Astrocyte of the cerebellum (primary cell): Measurements from ENCODE around the gene PTPRC.

Experiments used
- DNase-seq: peaks from one replicate; pipeline ENCODE4 v3.0.0-alpha.2; 2011; ENCODE audit warnings: low read depth
- H3K4me3 ChIP-seq: 2 replicates; pipeline ENCODE4 v1.5.1; 2011; ENCODE audit warnings: mild to moderate bottlenecking, low read depth, low read length, moderate library complexity
- in situ Hi-C: cut with HindIII; loops from 2 replicates; pipeline ENCODE4 v1.10.0; 2017; ENCODE audit warnings: low sequenced_read_pairs
- TF ChIP-seq, protein P1 (sequence below): IDR thresholded peaks from 2 replicates; pipeline ENCODE4 v1.5.1; 2012; ENCODE audit warnings: low read length, low read depth, moderate library complexity, mild to moderate bottlenecking; ENCODE audit errors: missing control alignments

PTPRC gene

DNA sequence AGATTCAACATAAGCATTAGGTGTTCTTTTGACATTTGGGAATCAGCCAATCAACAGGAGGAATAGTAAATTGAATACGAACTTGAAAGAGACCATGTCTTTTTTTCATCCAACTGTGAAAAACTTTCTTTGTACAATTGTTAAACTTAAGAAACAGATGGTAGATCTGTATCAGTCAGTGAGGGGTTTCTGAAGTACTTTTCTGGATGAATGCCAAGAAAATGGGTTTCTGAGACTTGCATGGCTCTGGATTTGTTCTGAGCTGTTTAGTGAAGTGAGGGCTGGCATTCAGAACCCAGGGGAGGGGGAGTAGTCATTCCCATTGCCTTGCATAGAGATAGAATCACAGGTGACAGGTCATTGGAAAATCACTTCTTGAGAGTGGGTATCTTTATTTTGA lies 37.4 kb downstream of the PTPRC start:
- TF ChIP-seq, protein P1, sequence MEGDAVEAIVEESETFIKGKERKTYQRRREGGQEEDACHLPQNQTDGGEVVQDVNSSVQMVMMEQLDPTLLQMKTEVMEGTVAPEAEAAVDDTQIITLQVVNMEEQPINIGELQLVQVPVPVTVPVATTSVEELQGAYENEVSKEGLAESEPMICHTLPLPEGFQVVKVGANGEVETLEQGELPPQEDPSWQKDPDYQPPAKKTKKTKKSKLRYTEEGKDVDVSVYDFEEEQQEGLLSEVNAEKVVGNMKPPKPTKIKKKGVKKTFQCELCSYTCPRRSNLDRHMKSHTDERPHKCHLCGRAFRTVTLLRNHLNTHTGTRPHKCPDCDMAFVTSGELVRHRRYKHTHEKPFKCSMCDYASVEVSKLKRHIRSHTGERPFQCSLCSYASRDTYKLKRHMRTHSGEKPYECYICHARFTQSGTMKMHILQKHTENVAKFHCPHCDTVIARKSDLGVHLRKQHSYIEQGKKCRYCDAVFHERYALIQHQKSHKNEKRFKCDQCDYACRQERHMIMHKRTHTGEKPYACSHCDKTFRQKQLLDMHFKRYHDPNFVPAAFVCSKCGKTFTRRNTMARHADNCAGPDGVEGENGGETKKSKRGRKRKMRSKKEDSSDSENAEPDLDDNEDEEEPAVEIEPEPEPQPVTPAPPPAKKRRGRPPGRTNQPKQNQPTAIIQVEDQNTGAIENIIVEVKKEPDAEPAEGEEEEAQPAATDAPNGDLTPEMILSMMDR = no peak
- no peak for DNase-seq
- H3K4me3 ChIP-seq = no peak overlapping the region
- in situ Hi-C loops = no loop called here

DNA sequence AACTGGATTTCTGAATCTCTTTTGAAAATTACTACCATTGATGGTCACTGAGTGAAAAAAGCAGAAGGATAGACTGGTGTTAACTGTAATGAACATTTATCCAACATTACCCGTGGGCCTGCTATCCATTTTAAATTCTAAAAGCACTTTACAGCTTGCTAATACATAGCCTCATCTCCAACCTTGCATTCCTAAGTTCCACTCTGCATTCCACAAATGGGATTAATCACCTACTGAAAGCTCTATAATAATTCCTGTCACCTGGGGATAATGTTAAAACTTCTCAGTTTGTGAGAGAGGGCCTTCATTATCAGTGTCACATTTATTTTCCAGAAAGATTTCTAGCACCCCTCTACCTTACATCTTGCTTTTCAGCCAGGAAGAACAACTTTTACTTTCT lies 38.2 kb downstream of the PTPRC start:
- H3K4me3 ChIP-seq = no peak overlapping the region
- in situ Hi-C loops = no loop called here
- TF ChIP-seq, protein P1 = no peak
- DNase-seq = no peak

DNA sequence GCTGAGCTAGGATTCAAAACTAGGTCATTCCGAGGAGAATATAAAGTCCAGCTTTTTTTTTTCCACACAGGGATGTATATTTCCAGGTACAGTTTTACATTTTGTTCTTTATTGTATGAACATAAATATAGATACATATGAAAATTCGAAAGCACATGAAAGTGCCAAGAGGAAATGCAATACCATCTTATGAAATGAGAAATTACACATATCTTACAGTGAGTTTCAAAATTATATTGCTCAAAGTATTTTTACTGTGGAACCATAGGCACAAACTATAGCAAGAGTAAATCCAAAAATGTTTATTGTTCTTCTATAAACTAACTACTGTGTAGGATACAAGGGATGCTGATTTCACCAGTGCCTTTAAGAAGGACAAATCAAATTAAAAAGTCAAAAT lies 39.0 kb downstream of the PTPRC start:
- in situ Hi-C loops = no loop called here
- no peak for DNase-seq
- TF ChIP-seq, protein P1 = no peak
- H3K4me3 ChIP-seq = no peak overlapping the region

DNA sequence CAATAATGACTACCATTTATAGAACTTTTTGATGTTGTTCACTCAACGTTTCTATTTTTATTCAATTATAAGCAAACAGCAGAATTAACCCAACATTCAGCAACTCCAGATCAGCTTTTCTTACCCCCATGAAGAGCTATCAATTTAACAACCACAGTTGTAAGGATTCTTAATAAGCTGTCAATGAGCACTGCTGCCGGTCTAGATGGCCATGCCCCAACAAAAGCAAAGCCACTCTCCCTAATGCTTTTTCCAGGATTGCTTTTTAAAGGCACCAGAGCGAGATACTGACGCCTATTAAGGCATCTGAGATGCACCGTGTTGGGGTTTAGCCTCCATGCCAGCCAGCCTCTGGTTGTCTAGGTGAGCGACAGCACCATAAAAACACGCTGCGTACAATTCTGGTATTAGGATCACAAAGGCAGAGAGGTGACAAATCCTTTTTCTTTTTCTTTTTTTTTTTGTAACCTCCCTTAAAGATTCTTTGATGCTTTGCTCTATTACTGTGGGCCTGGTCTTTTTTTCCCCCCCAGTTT lies 39.5 kb downstream of the PTPRC start:
- DNase-seq = no peak
- in situ Hi-C loops = no loop called here
- TF ChIP-seq, protein P1 = no peak
- H3K4me3 ChIP-seq = no peak overlapping the region

DNA sequence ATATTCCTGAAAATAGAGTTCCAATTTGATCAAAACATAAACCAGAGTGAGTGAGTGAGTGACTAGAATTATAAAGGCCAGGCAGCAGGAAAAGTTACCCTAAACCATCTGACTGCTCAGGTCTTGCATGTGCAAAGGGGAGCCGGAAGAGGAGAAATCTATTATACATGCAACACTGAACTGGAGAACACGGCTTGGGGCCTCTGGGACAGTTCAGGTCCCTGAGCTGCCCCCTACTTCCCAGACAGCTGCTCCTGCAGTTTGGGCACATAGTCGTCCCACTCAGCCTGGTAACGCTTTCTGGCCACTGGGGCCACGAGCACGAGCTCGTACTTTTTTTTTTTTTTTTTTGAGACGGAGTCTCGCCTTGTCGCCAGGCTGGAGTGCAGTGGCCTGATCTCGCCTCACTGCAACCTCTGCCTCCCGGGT lies 40.1 kb downstream of the PTPRC start:
- H3K4me3 ChIP-seq = no peak overlapping the region
- no peak for DNase-seq
- in situ Hi-C loops = no loop called here
- TF ChIP-seq, protein P1 = no peak

DNA sequence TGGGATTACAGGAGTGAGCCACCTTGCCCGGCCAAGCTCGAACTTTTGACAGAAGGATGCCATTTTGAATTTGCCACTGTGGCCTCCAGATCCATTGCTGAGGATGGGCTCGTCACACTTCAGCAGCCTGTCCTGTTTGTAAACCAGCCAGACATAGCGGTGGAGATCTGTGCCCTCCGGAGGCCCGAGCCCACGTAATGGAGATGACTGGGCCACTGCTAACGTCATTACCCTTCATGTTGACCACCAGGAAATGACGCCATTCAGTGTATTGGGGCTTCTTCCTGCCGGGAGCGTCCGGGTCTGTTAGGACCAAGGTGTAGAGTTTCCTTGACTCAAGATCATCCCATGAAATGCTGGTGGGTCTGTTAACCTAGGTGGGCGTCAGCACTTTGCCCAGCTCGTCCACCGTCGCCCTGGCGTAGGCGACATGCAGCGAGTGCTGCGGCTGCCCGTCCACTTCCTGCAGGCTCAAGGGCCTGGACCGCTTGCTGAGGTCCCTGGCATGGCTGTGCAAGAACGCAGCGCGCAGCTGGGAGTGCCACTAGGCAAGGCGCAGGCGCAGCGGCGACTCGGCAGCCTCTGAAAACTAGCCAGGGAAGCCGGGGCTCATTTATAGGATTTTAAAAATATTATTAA lies 40.8 kb downstream of the PTPRC start:
- DNase-seq = no peak
- no peak overlapping the region for H3K4me3 ChIP-seq
- TF ChIP-seq, protein P1 = no peak
- in situ Hi-C loops = no loop called here
